K562 (cell line): Measurements from ENCODE around the gene ELMO3. TPM values are rescaled to one million over a fixed set of nuclear protein-coding genes. Genes with fewer than 3 reads are reported as not detected.

Experiments used
- ATF1 ChIP-seq, 2 experiments: fragments of 450-650 bp in 1 of 2; IDR thresholded peaks; 2 replicates each; pipeline ENCODE4 v1.6.1; 2016; ENCODE audit warnings: missing compliant biosample characterization in 1 of 2, missing genetic modification characterization in 1 of 2
- BCOR ChIP-seq: fragments of 450-650 bp; IDR thresholded peaks from 2 replicates; pipeline ENCODE4 v1.6.1; 2016
- DDX20 ChIP-seq: fragments of 450-650 bp; IDR thresholded peaks from 2 replicates; pipeline ENCODE4 v1.6.1; 2016; ENCODE audit warnings: missing genetic modification characterization, low read depth, mild to moderate bottlenecking, missing compliant biosample characterization, moderate library complexity
- HNRNPK ChIP-seq: fragments of 200-400 bp; formaldehyde crosslinking; IDR thresholded peaks from one replicate; pipeline ENCODE4 v1.6.1; 2018; ENCODE audit warnings: mild to moderate bottlenecking, low read depth, low read length; ENCODE audit not compliant: poor library complexity, severe bottlenecking
- POU5F1 ChIP-seq: fragments of 150-350 bp; IDR thresholded peaks from 2 replicates; pipeline ENCODE4 v1.6.1; 2014; ENCODE audit warnings: borderline replicate concordance, low read length, low read depth, mild to moderate bottlenecking; ENCODE audit not compliant: partially characterized antibody
- PTRF ChIP-seq: fragments of 450-650 bp; IDR thresholded peaks from 2 replicates; pipeline ENCODE4 v1.6.1; 2016; ENCODE audit warnings: mild to moderate bottlenecking, missing genetic modification characterization, missing compliant biosample characterization
- RBM22 ChIP-seq: fragments of 200-400 bp; formaldehyde crosslinking; IDR thresholded peaks from 2 replicates; pipeline ENCODE4 v1.6.1; 2018; ENCODE audit warnings: low read length, low read depth; ENCODE audit not compliant: poor library complexity, severe bottlenecking
- SETDB1 ChIP-seq: IDR thresholded peaks from one replicate; pipeline ENCODE4 v1.6.1; 2012; ENCODE audit warnings: low read length, control low read depth, inconsistent platforms
- TSC22D4 ChIP-seq: fragments of 450-650 bp; IDR thresholded peaks from 2 replicates; pipeline ENCODE4 v1.6.1; 2016; ENCODE audit warnings: missing genetic modification characterization, missing biosample characterization, control low read depth
- ZNF239 ChIP-seq: fragments of 250-450 bp; sonication (Bioruptor Pico); IDR thresholded peaks from 2 replicates; pipeline ENCODE4 v1.4.0; 2020; ENCODE audit warnings: mild to moderate bottlenecking
- ZNF431 ChIP-seq: sonication (generic); formaldehyde crosslinking; IDR thresholded peaks from 2 replicates; pipeline ENCODE4 v1.8.0; 2022; ENCODE audit warnings: mild to moderate bottlenecking, missing genetic modification reagents
- ZNF507 ChIP-seq: conservative IDR thresholded peaks from 2 replicates; pipeline ENCODE4 v1.6.1; 2017; ENCODE audit warnings: missing genetic modification characterization, missing compliant biosample characterization
- ZNF699 ChIP-seq: fragments of 250-450 bp; sonication (Bioruptor Pico); IDR thresholded peaks from 2 replicates; pipeline ENCODE4 v1.8.0; 2021; ENCODE audit warnings: mild to moderate bottlenecking, moderate library complexity; ENCODE audit not compliant: insufficient replicate concordance
- polyA plus RNA-seq, 8 experiments: library from polyadenylated mRNA; depleted of rRNA in 4 of 8; stranded (reverse) in 5 of 8; unstranded in 3 of 8; fragments of >200 nt; fragmentation: Nextera tagmentation in 2 of 8; fragmentation: Illumina TruSeq in 1 of 8; extraction: Ambion mirVana in 2 of 8; extraction: Trizol in 1 of 8; gene quantifications; 2 replicates each; pipeline versions ENCODE4 v1.2.1 to v1.2.3, GENCODE V29; 2011 to 2014; ENCODE audit warnings: inconsistent platforms in 1 of 8, missing spikeins in 1 of 8
- total RNA-seq, 7 experiments: library from RNA; depleted of rRNA in 6 of 7; stranded (reverse); fragments of >200 nt in 6 of 7; fragmentation: Illumina TruSeq in 2 of 7; extraction: Trizol in 2 of 7; gene quantifications; 2 replicates each; pipeline versions ENCODE4 v1.2.1 to v1.2.3, GENCODE V29; 2011 to 2021; ENCODE audit warnings: low replicate concordance in 1 of 7
- TF ChIP-seq, protein P1 (sequence below): IDR thresholded peaks from 2 replicates; pipeline ENCODE4 v1.6.1; 2014; ENCODE audit warnings: antibody characterized with exemption
- TF ChIP-seq, protein P2 (sequence below): fragments of 450-650 bp; IDR thresholded peaks from 2 replicates; pipeline ENCODE4 v1.6.1; 2017; ENCODE audit warnings: antibody characterized with exemption, mild to moderate bottlenecking
- TF ChIP-seq, protein P3 (sequence below): fragments of 250-450 bp; sonication (Bioruptor Pico); IDR thresholded peaks from 2 replicates; pipeline ENCODE4 v1.5.0; 2021
- TF ChIP-seq, protein P4 (sequence below): fragments of 450-650 bp; IDR thresholded peaks from 2 replicates; pipeline ENCODE4 v1.6.1; 2016; ENCODE audit warnings: missing biosample characterization, missing genetic modification characterization

ELMO3 gene
- total and polyA plus RNA-seq, 9 of the 15 experiments (the other 6 are each of a cell fraction or from before 2014, with no cell fraction given) = 0.04 to 5.1 (median 1.5) TPM

DNA sequence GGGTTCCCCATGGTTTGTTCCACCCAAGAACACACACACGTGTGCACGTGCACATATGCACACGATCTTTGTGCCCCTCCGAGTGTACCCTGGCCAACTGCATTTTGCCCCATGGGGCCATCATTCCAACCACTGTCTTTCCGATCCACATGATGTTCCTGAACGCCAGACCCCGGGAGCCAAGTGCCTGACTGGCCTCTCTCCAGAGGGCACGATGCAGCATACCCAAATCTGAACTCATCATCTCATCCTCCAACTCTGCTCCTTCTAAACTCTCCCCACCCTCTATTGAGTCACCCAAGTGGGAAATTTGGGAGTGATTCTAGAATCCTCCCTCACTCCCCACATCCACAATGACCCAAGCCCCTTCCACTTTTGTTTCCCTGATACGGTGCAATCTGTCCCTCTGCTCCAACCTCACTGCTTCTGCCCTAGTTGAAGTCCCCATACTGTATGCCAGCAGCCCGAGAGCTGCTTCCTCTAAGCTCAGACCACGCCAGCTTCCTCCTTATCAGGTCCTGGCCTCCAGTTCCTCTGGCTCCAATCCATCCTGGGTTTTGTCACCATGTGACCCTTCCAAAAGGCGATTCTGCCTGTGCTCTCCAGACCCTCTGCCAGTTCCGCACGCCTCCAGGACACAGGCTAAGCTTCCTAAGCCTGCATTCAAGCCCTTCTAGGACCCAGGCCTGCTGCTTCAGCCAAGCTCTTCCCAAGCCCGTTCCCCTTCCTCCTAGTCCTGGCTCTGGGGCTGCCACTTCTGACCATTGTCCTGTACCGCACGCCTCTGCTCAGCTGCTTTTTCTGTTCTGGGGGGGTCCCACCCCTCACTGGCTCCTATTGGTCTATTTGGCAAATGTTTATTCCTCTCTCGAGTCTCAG is 17.9 kb downstream of the ELMO3 start (continued):
- TF ChIP-seq, protein P1, sequence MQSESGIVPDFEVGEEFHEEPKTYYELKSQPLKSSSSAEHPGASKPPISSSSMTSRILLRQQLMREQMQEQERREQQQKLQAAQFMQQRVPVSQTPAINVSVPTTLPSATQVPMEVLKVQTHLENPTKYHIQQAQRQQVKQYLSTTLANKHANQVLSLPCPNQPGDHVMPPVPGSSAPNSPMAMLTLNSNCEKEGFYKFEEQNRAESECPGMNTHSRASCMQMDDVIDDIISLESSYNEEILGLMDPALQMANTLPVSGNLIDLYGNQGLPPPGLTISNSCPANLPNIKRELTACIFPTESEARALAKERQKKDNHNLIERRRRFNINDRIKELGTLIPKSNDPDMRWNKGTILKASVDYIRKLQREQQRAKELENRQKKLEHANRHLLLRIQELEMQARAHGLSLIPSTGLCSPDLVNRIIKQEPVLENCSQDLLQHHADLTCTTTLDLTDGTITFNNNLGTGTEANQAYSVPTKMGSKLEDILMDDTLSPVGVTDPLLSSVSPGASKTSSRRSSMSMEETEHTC = peak; percentile 64; the same call in 1 of the 2 replicates
- TF ChIP-seq ZNF699 (no peak), ZNF239 (CRISPR knock-in tag) (no peak), DDX20 (tag) (no peak), HNRNPK (no peak), PTRF (tag) (no peak), SETDB1 (no peak), ZNF507 (tag) (no peak), POU5F1 (no peak), ZNF431 (no peak), RBM22 (no peak), BCOR (no peak), ATF1 (CRISPR knock-in tag; IDR thresholded peaks at IDR 0.05) (no peak), ATF1 (tag; IDR thresholded peaks at IDR 0.05) (peak; percentile 22; the same call in 1 of the 2 replicates), TSC22D4 (tag) (no peak)
- TF ChIP-seq, protein P2, sequence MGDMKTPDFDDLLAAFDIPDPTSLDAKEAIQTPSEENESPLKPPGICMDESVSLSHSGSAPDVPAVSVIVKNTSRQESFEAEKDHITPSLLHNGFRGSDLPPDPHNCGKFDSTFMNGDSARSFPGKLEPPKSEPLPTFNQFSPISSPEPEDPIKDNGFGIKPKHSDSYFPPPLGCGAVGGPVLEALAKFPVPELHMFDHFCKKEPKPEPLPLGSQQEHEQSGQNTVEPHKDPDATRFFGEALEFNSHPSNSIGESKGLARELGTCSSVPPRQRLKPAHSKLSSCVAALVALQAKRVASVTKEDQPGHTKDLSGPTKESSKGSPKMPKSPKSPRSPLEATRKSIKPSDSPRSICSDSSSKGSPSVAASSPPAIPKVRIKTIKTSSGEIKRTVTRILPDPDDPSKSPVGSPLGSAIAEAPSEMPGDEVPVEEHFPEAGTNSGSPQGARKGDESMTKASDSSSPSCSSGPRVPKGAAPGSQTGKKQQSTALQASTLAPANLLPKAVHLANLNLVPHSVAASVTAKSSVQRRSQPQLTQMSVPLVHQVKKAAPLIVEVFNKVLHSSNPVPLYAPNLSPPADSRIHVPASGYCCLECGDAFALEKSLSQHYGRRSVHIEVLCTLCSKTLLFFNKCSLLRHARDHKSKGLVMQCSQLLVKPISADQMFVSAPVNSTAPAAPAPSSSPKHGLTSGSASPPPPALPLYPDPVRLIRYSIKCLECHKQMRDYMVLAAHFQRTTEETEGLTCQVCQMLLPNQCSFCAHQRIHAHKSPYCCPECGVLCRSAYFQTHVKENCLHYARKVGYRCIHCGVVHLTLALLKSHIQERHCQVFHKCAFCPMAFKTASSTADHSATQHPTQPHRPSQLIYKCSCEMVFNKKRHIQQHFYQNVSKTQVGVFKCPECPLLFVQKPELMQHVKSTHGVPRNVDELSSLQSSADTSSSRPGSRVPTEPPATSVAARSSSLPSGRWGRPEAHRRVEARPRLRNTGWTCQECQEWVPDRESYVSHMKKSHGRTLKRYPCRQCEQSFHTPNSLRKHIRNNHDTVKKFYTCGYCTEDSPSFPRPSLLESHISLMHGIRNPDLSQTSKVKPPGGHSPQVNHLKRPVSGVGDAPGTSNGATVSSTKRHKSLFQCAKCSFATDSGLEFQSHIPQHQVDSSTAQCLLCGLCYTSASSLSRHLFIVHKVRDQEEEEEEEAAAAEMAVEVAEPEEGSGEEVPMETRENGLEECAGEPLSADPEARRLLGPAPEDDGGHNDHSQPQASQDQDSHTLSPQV = peak; percentile 66; the same call in 1 of the 2 replicates
- TF ChIP-seq, protein P3, sequence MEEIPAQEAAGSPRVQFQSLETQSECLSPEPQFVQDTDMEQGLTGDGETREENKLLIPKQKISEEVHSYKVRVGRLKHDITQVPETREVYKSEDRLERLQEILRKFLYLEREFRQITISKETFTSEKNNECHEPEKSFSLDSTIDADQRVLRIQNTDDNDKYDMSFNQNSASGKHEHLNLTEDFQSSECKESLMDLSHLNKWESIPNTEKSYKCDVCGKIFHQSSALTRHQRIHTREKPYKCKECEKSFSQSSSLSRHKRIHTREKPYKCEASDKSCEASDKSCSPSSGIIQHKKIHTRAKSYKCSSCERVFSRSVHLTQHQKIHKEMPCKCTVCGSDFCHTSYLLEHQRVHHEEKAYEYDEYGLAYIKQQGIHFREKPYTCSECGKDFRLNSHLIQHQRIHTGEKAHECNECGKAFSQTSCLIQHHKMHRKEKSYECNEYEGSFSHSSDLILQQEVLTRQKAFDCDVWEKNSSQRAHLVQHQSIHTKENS = no peak
- TF ChIP-seq, protein P4, sequence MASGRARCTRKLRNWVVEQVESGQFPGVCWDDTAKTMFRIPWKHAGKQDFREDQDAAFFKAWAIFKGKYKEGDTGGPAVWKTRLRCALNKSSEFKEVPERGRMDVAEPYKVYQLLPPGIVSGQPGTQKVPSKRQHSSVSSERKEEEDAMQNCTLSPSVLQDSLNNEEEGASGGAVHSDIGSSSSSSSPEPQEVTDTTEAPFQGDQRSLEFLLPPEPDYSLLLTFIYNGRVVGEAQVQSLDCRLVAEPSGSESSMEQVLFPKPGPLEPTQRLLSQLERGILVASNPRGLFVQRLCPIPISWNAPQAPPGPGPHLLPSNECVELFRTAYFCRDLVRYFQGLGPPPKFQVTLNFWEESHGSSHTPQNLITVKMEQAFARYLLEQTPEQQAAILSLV = no peak
